Endothelial cell of umbilical vein (primary cell): ENCODE measurements around the gene NOTCH1. TPM values are rescaled to one million over a fixed set of nuclear protein-coding genes. Genes with fewer than 3 reads are reported as not detected.

Experiments used
- BruUV-seq: library from RNA; stranded (reverse); fragments of 400-500 nt; replicated peaks from 2 replicates; lab custom pipeline; 2021; lab: Mats Ljungman, UMichigan
- CTCF ChIA-PET: fragments of 300-600, 350-600 bp; sonication (Branson Sonifier 250); formaldehyde crosslinking; loops from one replicate; lab custom pipeline; 2021; ENCODE audit warnings: antibody characterized with exemption, inconsistent platforms; lab: Charles Lee
- POLR2A ChIA-PET: fragments of 300-600, 350-600 bp; sonication (Branson Sonifier 250); formaldehyde crosslinking; loops from one replicate; lab custom pipeline; 2021; ENCODE audit warnings: antibody characterized with exemption, inconsistent platforms; lab: Charles Lee
- DNase-seq: peaks from one replicate; pipeline ENCODE4 v3.0.0-alpha.2; 2011; ENCODE audit warnings: low read depth, low spot score
- FAIRE-seq: peaks from 2 replicates; lab custom pipeline; 2011; peaks lifted over from hg19 to GRCh38; lab: Jason Lieb, UNC
- H2AFZ ChIP-seq: 2 replicates; pipeline ENCODE4 v1.6.0; 2012; ENCODE audit warnings: low read depth, low read length, control low read depth, inconsistent platforms
- H3K27ac ChIP-seq: 2 replicates; pipeline ENCODE4 v1.5.1; 2011; ENCODE audit warnings: low read depth, mild to moderate bottlenecking, control low read depth, low read length, moderate library complexity; ENCODE audit not compliant: insufficient read depth
- H3K27me3 ChIP-seq, 2 experiments: 2 replicates each; pipeline versions ENCODE4 v1.6.0 to v1.6.1; 2011; ENCODE audit warnings: low read length in 2 of 2, mixed read lengths in 1 of 2; ENCODE audit not compliant: control insufficient read depth in 2 of 2, insufficient read depth in 2 of 2
- H3K36me3 ChIP-seq, 2 experiments: 2 replicates in 1 of 2; 3 replicates in 1 of 2; pipeline ENCODE4 v1.5.1; 2011; ENCODE audit warnings: low read length in 2 of 2, mild to moderate bottlenecking in 1 of 2, moderate library complexity in 1 of 2; ENCODE audit not compliant: control insufficient read depth in 2 of 2, insufficient read depth in 2 of 2; ENCODE audit errors: extremely low read depth in 1 of 2
- H3K4me1 ChIP-seq: 3 replicates; pipeline ENCODE4 v1.5.1; 2011; ENCODE audit warnings: mild to moderate bottlenecking, low read length; ENCODE audit not compliant: control insufficient read depth, insufficient read depth; ENCODE audit errors: extremely low read depth
- H3K4me2 ChIP-seq: 2 replicates; pipeline ENCODE4 v1.6.1; 2011; ENCODE audit warnings: low read length, control low read depth, mixed read lengths; ENCODE audit not compliant: insufficient read depth
- H3K4me3 ChIP-seq, 3 experiments: fragments of 200-600 bp in 1 of 3; sonication (generic), shearing (Covaris generic) in 1 of 3; replicated peaks in 1 of 3; 2 replicates each; pipeline ENCODE4 v1.5.1; 2011 to 2016; ENCODE audit warnings: control low read depth in 3 of 3, low read length in 3 of 3, mild to moderate bottlenecking in 2 of 3, inconsistent platforms in 1 of 3, low read depth in 1 of 3, moderate library complexity in 1 of 3; ENCODE audit not compliant: insufficient read depth in 1 of 3
- H3K79me2 ChIP-seq: 2 replicates; pipeline ENCODE4 v1.6.0; 2012; ENCODE audit warnings: low read length, inconsistent platforms; ENCODE audit not compliant: control insufficient read depth, insufficient read depth
- H3K9ac ChIP-seq: replicated peaks from 2 replicates; pipeline ENCODE3; 2011; ENCODE audit warnings: low read length, control low read depth; ENCODE audit not compliant: insufficient read depth; ENCODE audit errors: extremely low read depth
- H3K9me1 ChIP-seq: replicated peaks from 3 replicates; pipeline ENCODE4 v1.6.0; 2011; ENCODE audit warnings: mild to moderate bottlenecking, low read length; ENCODE audit not compliant: control insufficient read depth, insufficient read depth; ENCODE audit errors: extremely low read depth
- H3K9me3 ChIP-seq: replicated peaks from 2 replicates; pipeline ENCODE4 v1.5.1; 2012; ENCODE audit warnings: low read length, inconsistent platforms; ENCODE audit not compliant: control insufficient read depth, insufficient read depth
- H4K20me1 ChIP-seq: replicated peaks from 2 replicates; pipeline ENCODE3; 2011; ENCODE audit warnings: mild to moderate bottlenecking, low read length; ENCODE audit not compliant: control insufficient read depth, insufficient read depth; ENCODE audit errors: extremely low read depth
- EZH2 ChIP-seq: IDR thresholded peaks from 2 replicates; pipeline ENCODE4 v1.6.1; 2012; ENCODE audit warnings: borderline replicate concordance, low read depth, mild to moderate bottlenecking, moderate library complexity, low read length, inconsistent platforms; ENCODE audit not compliant: severe bottlenecking
- FOS ChIP-seq: IDR thresholded peaks from 2 replicates; pipeline ENCODE4 v1.6.1; 2011; ENCODE audit warnings: mild to moderate bottlenecking, low read length, moderate library complexity, borderline replicate concordance; ENCODE audit not compliant: insufficient read depth
- GATA2 ChIP-seq: IDR thresholded peaks from 2 replicates; pipeline ENCODE4 v1.7.0; 2011; ENCODE audit warnings: low read depth, mild to moderate bottlenecking, moderate library complexity, mixed read lengths, low read length; ENCODE audit not compliant: insufficient read length, insufficient read depth
- JUN ChIP-seq: IDR thresholded peaks from 2 replicates; pipeline ENCODE4 v1.6.1; 2011; ENCODE audit warnings: borderline replicate concordance, low read depth; ENCODE audit not compliant: insufficient read length, insufficient read depth
- MYC ChIP-seq: IDR thresholded peaks from one replicate; pipeline ENCODE4 v1.6.1; 2011; ENCODE audit warnings: mild to moderate bottlenecking, low read depth, low read length
- POLR2A ChIP-seq: IDR thresholded peaks from 2 replicates; pipeline ENCODE4 v1.6.1; 2012; ENCODE audit warnings: low read depth, mild to moderate bottlenecking, control low read depth, low read length
- POLR2AphosphoS5 ChIP-seq: IDR thresholded peaks from 2 replicates; pipeline ENCODE4 v1.6.1; 2012; ENCODE audit warnings: low read depth, mild to moderate bottlenecking, control low read depth, low read length, moderate library complexity; ENCODE audit not compliant: insufficient read depth
- dilution Hi-C: fragments of 300-500 bp; cut with MboI; formaldehyde crosslinking; loops from one replicate; pipeline ENCODE4 v1.15.0; 2019; ENCODE audit warnings: low sequenced_read_pairs; ENCODE audit not compliant: extremely low pct_ligation_motif_present
- intact Hi-C: fragments of 100-400 bp; cut with micrococcal nuclease; formaldehyde crosslinking; loops from one replicate; pipeline ENCODE4 v1.10.0; 2022
- polyA plus RNA-seq, 4 experiments: library from polyadenylated mRNA; depleted of rRNA in 3 of 4; stranded (reverse) in 3 of 4; unstranded in 1 of 4; fragments of >200 nt; gene quantifications; 2 replicates each; pipeline versions ENCODE4 v1.2.1 to v1.2.3, GENCODE V29; 2011 to 2012; ENCODE audit warnings: missing spikeins in 1 of 4
- total RNA-seq: library from RNA; stranded (reverse); gene quantifications from 2 replicates; pipeline ENCODE4 v1.2.3, GENCODE V29; 2021
- TF ChIP-seq, protein P1 (sequence below), 2 donors: IDR thresholded peaks; 1 replicate in 1 of 2; 2 replicates in 1 of 2; pipeline ENCODE4 v1.5.1; 2011; ENCODE audit warnings: low read length in 2 of 2, mild to moderate bottlenecking in 2 of 2, moderate library complexity in 2 of 2, control low read depth in 1 of 2, inconsistent platforms in 1 of 2, low read depth in 1 of 2; ENCODE audit not compliant: insufficient read depth in 1 of 2; ENCODE audit errors: extremely low read depth in 1 of 2
- TF ChIP-seq, protein P2 (sequence below): IDR thresholded peaks from 2 replicates; pipeline ENCODE4 v1.6.1; 2011; ENCODE audit not compliant: insufficient read depth, insufficient read length

Gene NOTCH1
- total and polyA plus RNA-seq, 2 donors (not counting 3 experiments of a cell fraction or from before 2014, with no cell fraction given), result 31.7 to 153 TPM

DNA sequence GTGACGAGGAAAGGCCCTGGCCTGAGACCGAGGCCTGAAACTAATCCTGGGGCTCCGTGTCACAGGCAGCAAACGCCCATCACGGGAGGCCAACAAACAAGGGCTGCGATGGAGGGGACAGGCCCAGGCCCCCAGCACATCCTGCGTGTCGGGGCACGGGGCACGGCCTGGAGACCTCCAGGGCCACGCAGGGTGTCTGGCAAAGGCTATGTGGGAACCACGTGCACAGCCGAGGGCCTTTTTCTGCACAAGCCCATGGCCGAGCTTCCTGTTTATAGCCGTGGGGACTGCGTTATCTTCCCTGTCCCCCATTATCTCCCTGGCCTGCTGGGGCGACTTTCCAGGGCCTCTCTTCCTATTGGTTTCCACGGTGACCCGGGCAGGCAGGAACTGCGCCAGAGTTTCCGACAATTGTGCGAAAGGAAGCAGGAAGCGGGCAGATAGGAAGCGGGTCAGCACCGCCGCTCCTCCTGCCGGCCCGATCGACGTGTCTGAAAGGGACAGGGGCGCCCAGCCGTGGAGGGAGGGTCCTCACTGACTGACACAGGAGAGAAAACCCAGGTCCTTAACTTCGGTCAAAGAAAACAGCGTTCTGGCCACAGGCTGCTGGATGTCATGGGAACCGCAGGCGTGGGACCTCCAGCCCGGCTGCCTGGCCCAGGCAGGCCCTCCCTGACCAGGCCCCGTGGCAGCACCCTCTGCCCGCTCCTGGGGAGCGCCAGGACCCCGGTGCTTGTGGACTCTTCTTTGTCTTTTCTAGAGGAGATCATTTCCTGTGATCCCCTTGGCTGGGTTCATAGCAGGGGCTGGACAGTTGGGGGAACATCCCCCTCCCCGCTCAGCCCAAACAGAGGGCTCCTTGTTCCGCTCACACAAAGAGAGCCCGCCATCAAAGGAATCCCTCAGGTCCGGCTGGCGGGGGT is 33.9 kb downstream of the NOTCH1 start:
- Histone ChIP-seq H3K4me2 (peak overlapping the region; percentile 13), H3K4me1 (peaks cover 19% of the 10 kb centered on the region), H3K9me1 (no peaks in the 10 kb centered on the region), H3K27me3 (no peaks in the 10 kb centered on the region), H3K9me3 (no peaks in the 10 kb centered on the region), H2AFZ (no peak overlapping the region), H3K4me3 (no peak overlapping the region), H3K36me3 (peaks cover 21 to 78% of the 10 kb centered on the region in 2 experiments), H3K9ac (peak overlapping the region; percentile 83), H4K20me1 (no peaks in the 10 kb centered on the region), H3K79me2 (peaks cover 18% of the 10 kb centered on the region), H3K27ac (peak overlapping the region; percentile 99)
- ChIA-PET POLR2A (no interaction called here), CTCF (interaction anchor here (1.0 to 1.3 kb wide), 2 partner anchors 30 to 114 kb away, joined by 3 to 5 read pairs; no protein-coding TSS in a partner anchor)
- intact Hi-C loops (loop anchor here (1.0 kb wide), 5 partner anchors 18 to 118 kb away; no protein-coding TSS in a partner anchor), dilution Hi-C loops (no loop called here)
- TF ChIP-seq EZH2, result no peak
- TF ChIP-seq FOS, result peak; percentile 72
- TF ChIP-seq, protein P1, sequence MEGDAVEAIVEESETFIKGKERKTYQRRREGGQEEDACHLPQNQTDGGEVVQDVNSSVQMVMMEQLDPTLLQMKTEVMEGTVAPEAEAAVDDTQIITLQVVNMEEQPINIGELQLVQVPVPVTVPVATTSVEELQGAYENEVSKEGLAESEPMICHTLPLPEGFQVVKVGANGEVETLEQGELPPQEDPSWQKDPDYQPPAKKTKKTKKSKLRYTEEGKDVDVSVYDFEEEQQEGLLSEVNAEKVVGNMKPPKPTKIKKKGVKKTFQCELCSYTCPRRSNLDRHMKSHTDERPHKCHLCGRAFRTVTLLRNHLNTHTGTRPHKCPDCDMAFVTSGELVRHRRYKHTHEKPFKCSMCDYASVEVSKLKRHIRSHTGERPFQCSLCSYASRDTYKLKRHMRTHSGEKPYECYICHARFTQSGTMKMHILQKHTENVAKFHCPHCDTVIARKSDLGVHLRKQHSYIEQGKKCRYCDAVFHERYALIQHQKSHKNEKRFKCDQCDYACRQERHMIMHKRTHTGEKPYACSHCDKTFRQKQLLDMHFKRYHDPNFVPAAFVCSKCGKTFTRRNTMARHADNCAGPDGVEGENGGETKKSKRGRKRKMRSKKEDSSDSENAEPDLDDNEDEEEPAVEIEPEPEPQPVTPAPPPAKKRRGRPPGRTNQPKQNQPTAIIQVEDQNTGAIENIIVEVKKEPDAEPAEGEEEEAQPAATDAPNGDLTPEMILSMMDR (IDR thresholded peaks at IDR 0.05; ENCODE audit: extremely low read depth in 1 of 2, insufficient read depth in 1 of 2, low read depth in 1 of 2, low read length in 2 of 2), result no peak
- no peak for TF ChIP-seq JUN
- TF ChIP-seq MYC, result peak; percentile 92
- TF ChIP-seq POLR2A, result peak; percentile 49
- TF ChIP-seq POLR2AphosphoS5, result peak; percentile 90
- TF ChIP-seq, protein P2, sequence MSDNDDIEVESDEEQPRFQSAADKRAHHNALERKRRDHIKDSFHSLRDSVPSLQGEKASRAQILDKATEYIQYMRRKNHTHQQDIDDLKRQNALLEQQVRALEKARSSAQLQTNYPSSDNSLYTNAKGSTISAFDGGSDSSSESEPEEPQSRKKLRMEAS, result peak; percentile 93
- peak; percentile 99 for TF ChIP-seq GATA2
- FAIRE-seq, result peak; percentile 100
- peak; percentile 99 for DNase-seq
- TSS peak; percentile 100 for BruUV-seq
